GM12864 (cell line): ENCODE results near the gene FOXO3.

Experiments
- DNase-seq: peaks from one replicate; pipeline ENCODE4 v3.0.0-alpha.2; 2011; ENCODE audit warnings: low read depth
- H3K4me3 ChIP-seq: 2 replicates; pipeline ENCODE4 v1.5.1; 2011; ENCODE audit warnings: mild to moderate bottlenecking, low read depth, low read length, control low read depth
- CTCF ChIP-seq: IDR thresholded peaks from 2 replicates; pipeline ENCODE4 v1.5.1; 2011; ENCODE audit warnings: low read depth, mild to moderate bottlenecking, moderate library complexity, low read length, control low read depth, inconsistent platforms; ENCODE audit errors: missing control alignments

FOXO3 gene

GRCh38 chr6:108561742-108562502 is 1.2 kb downstream of the FOXO3 start:
- H3K4me3 ChIP-seq: no peak overlapping the region
- no peak for DNase-seq
- no peak for TF ChIP-seq CTCF

- no peak for DNase-seq
- no peak overlapping the region for H3K4me3 ChIP-seq
- no peak for TF ChIP-seq CTCF
Observed at GRCh38 chr6:108562503-108562993, 1.8 kb downstream of the FOXO3 start.

- DNase-seq: no peak
- no peak overlapping the region for H3K4me3 ChIP-seq
- TF ChIP-seq CTCF: no peak
Observed at GRCh38 chr6:108563292-108563691, 2.6 kb downstream of the FOXO3 start.

- DNase-seq: peak; percentile 57
- no peak overlapping the region for H3K4me3 ChIP-seq
- TF ChIP-seq CTCF: no peak
Observed at GRCh38 chr6:108564178-108564577, 3.5 kb downstream of the FOXO3 start.

GRCh38 chr6:108565091-108565766 is 4.5 kb downstream of the FOXO3 start:
- peak; percentile 85 for DNase-seq
- TF ChIP-seq CTCF: no peak
- no peak overlapping the region for H3K4me3 ChIP-seq

- no peak overlapping the region for H3K4me3 ChIP-seq
- no peak for DNase-seq
- no peak for TF ChIP-seq CTCF
Observed at GRCh38 chr6:108565893-108566292, 5.2 kb downstream of the FOXO3 start.
